C4-2B (cell line): ENCODE data around the gene MYH16.

Experiments
- H3K27ac ChIP-seq: fragments of 450-650 bp; 2 replicates; pipeline ENCODE4 v1.5.1; 2017
- ZFX ChIP-seq: fragments of 450-650 bp; IDR thresholded peaks from 2 replicates; pipeline ENCODE4 v1.6.1; 2017
- TF ChIP-seq, protein P1 (sequence below): fragments of 450-650 bp; conservative IDR thresholded peaks from 2 replicates; pipeline ENCODE4 v1.5.1; 2017; ENCODE audit warnings: mild to moderate bottlenecking

MYH16 gene

DNA sequence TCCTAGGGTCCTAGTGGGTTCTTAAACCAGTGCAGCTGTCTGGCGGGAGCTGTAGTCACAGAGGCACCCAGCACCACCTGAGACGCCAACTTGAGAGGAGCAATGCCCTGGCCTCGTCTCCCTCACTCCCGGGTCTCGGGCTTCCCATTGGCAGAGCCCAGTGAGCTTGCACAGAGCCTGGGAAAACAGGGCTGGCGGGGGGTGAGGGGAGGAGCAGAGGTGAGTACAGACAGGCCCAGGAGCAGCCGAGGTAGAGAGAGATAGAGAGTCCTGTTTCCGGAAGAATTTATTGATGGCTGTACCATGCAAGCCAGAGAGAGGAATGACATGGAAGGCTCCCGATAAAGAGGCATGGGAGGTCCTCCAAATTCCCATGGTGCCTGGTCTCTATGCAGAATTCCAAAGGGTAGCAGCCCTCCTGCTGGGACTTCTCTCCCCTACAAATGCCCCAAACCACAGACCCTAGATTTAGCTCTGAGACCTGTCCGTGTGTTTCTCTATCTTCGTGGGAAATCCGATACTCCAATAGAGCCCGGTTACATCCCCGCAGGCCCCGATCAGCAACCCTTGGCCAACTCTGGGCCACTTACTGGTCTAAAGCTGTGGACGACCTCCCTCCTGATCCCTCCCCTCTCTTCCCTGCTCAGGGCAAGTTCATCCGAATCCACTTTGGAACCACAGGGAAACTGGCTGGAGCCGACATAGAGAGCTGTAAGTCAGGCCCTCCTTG, 20.3 kb upstream of the MYH16 start:
- H3K27ac ChIP-seq, result no peak overlapping the region
- TF ChIP-seq, protein P1, sequence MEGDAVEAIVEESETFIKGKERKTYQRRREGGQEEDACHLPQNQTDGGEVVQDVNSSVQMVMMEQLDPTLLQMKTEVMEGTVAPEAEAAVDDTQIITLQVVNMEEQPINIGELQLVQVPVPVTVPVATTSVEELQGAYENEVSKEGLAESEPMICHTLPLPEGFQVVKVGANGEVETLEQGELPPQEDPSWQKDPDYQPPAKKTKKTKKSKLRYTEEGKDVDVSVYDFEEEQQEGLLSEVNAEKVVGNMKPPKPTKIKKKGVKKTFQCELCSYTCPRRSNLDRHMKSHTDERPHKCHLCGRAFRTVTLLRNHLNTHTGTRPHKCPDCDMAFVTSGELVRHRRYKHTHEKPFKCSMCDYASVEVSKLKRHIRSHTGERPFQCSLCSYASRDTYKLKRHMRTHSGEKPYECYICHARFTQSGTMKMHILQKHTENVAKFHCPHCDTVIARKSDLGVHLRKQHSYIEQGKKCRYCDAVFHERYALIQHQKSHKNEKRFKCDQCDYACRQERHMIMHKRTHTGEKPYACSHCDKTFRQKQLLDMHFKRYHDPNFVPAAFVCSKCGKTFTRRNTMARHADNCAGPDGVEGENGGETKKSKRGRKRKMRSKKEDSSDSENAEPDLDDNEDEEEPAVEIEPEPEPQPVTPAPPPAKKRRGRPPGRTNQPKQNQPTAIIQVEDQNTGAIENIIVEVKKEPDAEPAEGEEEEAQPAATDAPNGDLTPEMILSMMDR, result no peak
- TF ChIP-seq ZFX, result no peak

DNA sequence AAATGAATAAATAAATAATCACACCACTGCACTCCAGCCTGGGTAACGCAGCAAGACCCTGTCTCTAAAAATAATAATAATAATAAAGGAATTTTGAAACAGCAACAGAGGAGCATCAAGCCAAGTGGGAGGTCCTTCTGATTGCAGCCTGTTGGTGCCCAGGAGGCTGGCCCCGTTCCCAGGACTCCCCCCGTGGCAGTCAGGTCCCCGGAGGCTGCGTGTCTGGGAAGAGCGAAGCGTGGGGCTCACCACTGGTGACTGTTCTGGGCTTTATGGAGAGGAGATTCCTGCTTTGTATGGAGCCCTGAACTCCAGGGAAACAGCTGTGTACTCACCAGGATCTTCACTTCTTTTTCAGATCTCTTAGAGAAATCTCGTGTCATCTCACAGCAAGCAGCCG, 19.3 kb upstream of the MYH16 start:
- no peak for TF ChIP-seq ZFX
- TF ChIP-seq, protein P1, result no peak
- H3K27ac ChIP-seq, result no peak overlapping the region

DNA sequence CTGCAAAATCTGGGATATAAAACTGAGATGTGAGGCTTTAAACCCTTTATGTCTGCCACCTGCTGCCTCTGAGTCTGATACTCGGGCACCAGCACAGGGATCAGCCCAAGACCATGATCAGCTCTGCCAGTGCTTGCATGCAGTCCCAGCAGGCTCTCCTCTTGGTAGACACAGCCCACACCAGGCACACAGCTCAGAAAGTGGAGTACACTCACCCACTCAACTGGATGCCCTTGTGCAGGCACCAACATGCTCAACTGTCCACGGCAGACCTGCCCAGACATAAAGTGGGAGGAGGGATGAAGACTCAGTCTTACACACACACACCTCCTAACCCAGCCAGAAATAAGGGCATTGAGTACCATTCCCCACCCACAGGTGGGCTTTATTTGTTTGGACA, 18.2 kb upstream of the MYH16 start:
- no peak for TF ChIP-seq ZFX
- TF ChIP-seq, protein P1, result no peak
- no peak overlapping the region for H3K27ac ChIP-seq

DNA sequence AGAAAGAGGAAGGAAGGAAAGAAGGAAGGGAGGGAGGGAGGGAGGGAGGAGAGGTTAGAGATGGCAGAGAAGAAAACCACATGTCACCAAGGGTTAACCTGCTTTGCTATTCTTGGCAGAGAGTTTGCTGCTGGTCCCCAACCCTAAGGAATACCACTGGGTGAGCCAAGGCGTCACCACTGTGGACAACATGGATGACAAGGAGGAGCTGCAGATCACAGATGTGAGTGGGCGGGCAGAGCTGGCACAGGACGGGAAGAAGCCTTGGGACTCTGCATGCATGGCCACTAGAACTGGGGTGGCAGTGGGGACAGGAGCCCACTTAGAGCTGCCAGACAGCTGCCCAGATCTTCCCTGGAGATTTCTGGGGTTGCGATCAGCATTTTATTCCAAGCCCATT, 17.2 kb upstream of the MYH16 start:
- no peak overlapping the region for H3K27ac ChIP-seq
- no peak for TF ChIP-seq ZFX
- TF ChIP-seq, protein P1, result no peak

DNA sequence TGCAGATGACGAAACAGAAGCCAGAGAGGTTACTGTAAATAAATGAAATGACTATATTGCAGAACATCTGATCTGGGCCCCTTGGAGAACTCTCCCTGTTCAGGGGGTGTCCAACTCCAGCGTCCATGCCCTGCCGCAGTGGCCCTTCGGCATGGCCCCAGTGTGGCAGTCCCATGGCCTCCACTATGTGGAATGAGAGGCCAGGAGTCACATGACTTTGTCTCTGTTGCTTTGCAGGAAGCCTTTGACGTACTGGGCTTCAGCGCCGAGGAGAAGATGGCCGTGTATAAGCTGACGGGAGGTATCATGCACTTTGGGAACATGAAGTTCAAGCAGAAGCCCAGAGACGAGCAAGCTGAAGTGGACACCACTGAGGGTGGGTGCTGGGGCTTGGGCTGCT, 15.6 kb upstream of the MYH16 start:
- TF ChIP-seq, protein P1, result no peak
- TF ChIP-seq ZFX, result no peak
- H3K27ac ChIP-seq, result no peak overlapping the region

DNA sequence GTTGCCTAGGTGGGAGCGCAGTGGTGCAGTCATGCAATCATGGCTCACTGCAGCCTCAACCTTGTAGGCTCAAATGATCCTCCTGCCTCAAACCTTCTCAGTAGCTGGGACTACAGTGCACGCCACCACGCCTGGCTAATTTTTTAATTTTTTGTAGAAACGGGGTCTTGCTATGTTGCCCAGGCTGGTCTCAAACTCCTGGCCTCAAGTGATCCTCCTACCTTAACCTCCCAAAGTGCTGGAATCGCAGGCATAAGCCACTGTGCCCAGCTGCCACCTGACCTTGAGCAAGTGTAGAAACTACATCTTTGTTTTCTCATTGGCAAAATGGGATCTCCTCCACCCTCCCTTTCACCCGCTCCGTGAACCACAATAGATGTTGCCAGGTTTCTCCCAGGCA, 15.0 kb upstream of the MYH16 start:
- no peak overlapping the region for H3K27ac ChIP-seq
- no peak for TF ChIP-seq ZFX
- TF ChIP-seq, protein P1, result no peak

DNA sequence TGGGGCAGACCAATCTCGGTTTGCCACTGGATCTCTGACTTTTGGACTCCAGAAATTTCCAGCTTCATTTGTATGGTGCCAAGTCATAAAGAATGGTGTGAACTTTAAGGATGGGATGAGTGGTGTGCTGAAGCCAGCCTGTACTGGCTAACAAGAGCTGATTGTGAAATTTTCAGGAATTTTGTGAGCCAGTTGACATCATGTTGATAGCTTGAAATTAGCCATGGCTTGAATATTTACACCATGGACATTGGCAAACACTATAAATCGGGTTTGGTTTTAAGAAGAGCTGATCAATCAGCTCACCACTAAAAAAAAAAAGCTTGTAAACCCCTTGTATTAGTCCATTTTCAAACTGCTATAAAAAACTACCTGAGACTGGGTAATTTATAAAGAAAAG, 14.1 kb upstream of the MYH16 start:
- TF ChIP-seq, protein P1, result no peak
- no peak for TF ChIP-seq ZFX
- H3K27ac ChIP-seq, result no peak overlapping the region
